OCI-M2 (cell line): ENCODE results near the gene ARHGEF7.

Experiments used
- DNase-seq: peaks from one replicate; lab custom pipeline; 2025; ENCODE audit not compliant: unreplicated experiment; lab: John Stamatoyannopoulos, UW

The ARHGEF7 gene

GRCh38 chr13:111337741-111338140, 222.6 kb downstream of the ARHGEF7 start:
- no peak for DNase-seq

GRCh38 chr13:111338841-111339240, 223.7 kb downstream of the ARHGEF7 start:
- DNase-seq: no peak

GRCh38 chr13:111339366-111340143, 224.4 kb downstream of the ARHGEF7 start:
- DNase-seq: no peak

- DNase-seq: no peak
Measured at GRCh38 chr13:111341886-111342285, 226.8 kb downstream of the ARHGEF7 start.

GRCh38 chr13:111342721-111343120, 227.6 kb downstream of the ARHGEF7 start:
- no peak for DNase-seq

- DNase-seq: no peak
Measured at GRCh38 chr13:111343186-111343805, 228.2 kb downstream of the ARHGEF7 start.

GRCh38 chr13:111344471-111345191, 229.5 kb downstream of the ARHGEF7 start:
- no peak for DNase-seq

- DNase-seq: no peak
Measured at GRCh38 chr13:111345682-111346081, 230.6 kb downstream of the ARHGEF7 start.

- no peak for DNase-seq
Measured at GRCh38 chr13:111346101-111346680, 231.1 kb downstream of the ARHGEF7 start.

GRCh38 chr13:111347438-111347837, 232.3 kb downstream of the ARHGEF7 start:
- DNase-seq: no peak

- DNase-seq: no peak
Measured at GRCh38 chr13:111353508-111353907, 238.4 kb downstream of the ARHGEF7 start.

GRCh38 chr13:111354789-111355188, 239.7 kb downstream of the ARHGEF7 start:
- DNase-seq: no peak
